Activated CD8-positive, alpha-beta T cell treated with anti-CD3 and anti-CD28 coated beads, Interleukin-2, amount 10 ng/mL, durations not matched to agents 7 days and 5 days (primary cell): ENCODE measurements around the gene NIM1K. TPM values are rescaled to one million over a fixed set of nuclear protein-coding genes. Genes with fewer than 3 reads are reported as not detected.
"Not testable (repeated sequence)": the region's sequence is repeated elsewhere in the genome, so short reads cannot be mapped to it uniquely, and the experiment has no call there.

Source experiments
- ATAC-seq: fragments of 150-1000 bp; cut with Tn5 transposase; one replicate; pipeline ENCODE4 v1.10.0; 2021; ENCODE audit warnings: moderate library complexity
- CTCF ChIA-PET: fragments of 350-600 bp; sonication (Branson Sonifier 250); formaldehyde crosslinking; loops from one replicate; lab custom pipeline; 2021; ENCODE audit warnings: antibody characterized with exemption; lab: Charles Lee
- POLR2A ChIA-PET: fragments of 350-600 bp; sonication (Branson Sonifier 250); formaldehyde crosslinking; loops from one replicate; lab custom pipeline; 2021; ENCODE audit warnings: antibody characterized with exemption; lab: Charles Lee
- DNase-seq: peaks from one replicate; pipeline ENCODE4 v3.0.0-alpha.2; 2020
- H3K27ac Mint-ChIP-seq: one replicate; pipeline ENCODE4 v1.8.0; 2021; ENCODE audit warnings: mild to moderate bottlenecking, mixed read lengths
- H3K27me3 Mint-ChIP-seq: one replicate; pipeline ENCODE4 v1.8.0; 2021; ENCODE audit warnings: low read depth, mixed read lengths
- H3K36me3 Mint-ChIP-seq: one replicate; pipeline ENCODE4 v1.8.0; 2021; ENCODE audit warnings: low read depth, mixed read lengths
- H3K4me1 Mint-ChIP-seq: one replicate; pipeline ENCODE4 v1.8.0; 2021; ENCODE audit warnings: low read depth, mixed read lengths
- H3K4me3 Mint-ChIP-seq: one replicate; pipeline ENCODE4 v1.8.0; 2021; ENCODE audit warnings: mild to moderate bottlenecking, mixed read lengths
- H3K9me3 Mint-ChIP-seq: one replicate; pipeline ENCODE4 v1.8.0; 2022; ENCODE audit warnings: mixed read lengths; ENCODE audit not compliant: insufficient read depth
- total RNA-seq, 2 experiments: library from RNA; stranded (reverse); gene quantifications; one replicate each; pipeline ENCODE4 v1.2.3, GENCODE V29; 2021

Gene NIM1K
- total RNA-seq, 2 experiments from 2014 or later: 0.50 to 0.61 TPM

- CTCF ChIA-PET: no interaction called here
- POLR2A ChIA-PET: no interaction called here
- ATAC-seq (no peak), DNase-seq (no peak)
- Mint-ChIP-seq H3K4me3 (no peak overlapping the region), H3K27ac (no peak overlapping the region), H3K36me3 (no peaks in the 10 kb centered on the region), H3K27me3 (peaks cover 29% of the 10 kb centered on the region), H3K9me3 (no peaks in the 10 kb centered on the region), H3K4me1 (no peaks in the 10 kb centered on the region)
Observed at GRCh38 chr5:43256261-43256966, 64.4 kb downstream of the NIM1K start.

GRCh38 chr5:43258116-43258515 lies 66.1 kb downstream of the NIM1K start:
- Mint-ChIP-seq H3K4me3 (no peak overlapping the region), H3K9me3 (no peaks in the 10 kb centered on the region), H3K27me3 (peaks cover 27% of the 10 kb centered on the region), H3K27ac (no peak overlapping the region), H3K4me1 (no peaks in the 10 kb centered on the region), H3K36me3 (no peaks in the 10 kb centered on the region)
- POLR2A ChIA-PET: no interaction called here
- CTCF ChIA-PET: no interaction called here
- ATAC-seq (no peak), DNase-seq (no peak)

- H3K36me3 Mint-ChIP-seq, POLR2A ChIA-PET, H3K4me3 Mint-ChIP-seq, CTCF ChIA-PET, DNase-seq, H3K27ac Mint-ChIP-seq, H3K4me1 Mint-ChIP-seq, ATAC-seq, H3K9me3 Mint-ChIP-seq: not testable (repeated sequence)
- peaks cover 24% of the 10 kb centered on the region for H3K27me3 Mint-ChIP-seq
Observed at GRCh38 chr5:43262269-43262668, 70.2 kb downstream of the NIM1K start.

- Mint-ChIP-seq H3K4me1 (no peaks in the 10 kb centered on the region), H3K27me3 (peaks cover 20% of the 10 kb centered on the region), H3K27ac (no peak overlapping the region), H3K9me3 (peaks cover 10% of the 10 kb centered on the region), H3K4me3 (no peak overlapping the region), H3K36me3 (no peaks in the 10 kb centered on the region)
- DNase-seq (no peak), ATAC-seq (no peak)
- ChIA-PET POLR2A (no interaction called here), CTCF (no interaction called here)
Observed at GRCh38 chr5:43268188-43268820, 76.3 kb downstream of the NIM1K start.

- H3K27me3 Mint-ChIP-seq: peaks cover 5% of the 10 kb centered on the region
- ChIA-PET CTCF (no interaction called here), POLR2A (interaction anchor here (0.5 kb wide), 1 partner anchor 244 kb away, joined by 3 read pairs; the partner anchor contains the start of gene C5orf34)
- ATAC-seq (no peak), DNase-seq (no peak)
- H3K4me1 Mint-ChIP-seq: no peaks in the 10 kb centered on the region
- no peak overlapping the region for H3K27ac Mint-ChIP-seq
- H3K4me3 Mint-ChIP-seq: no peak overlapping the region
- H3K36me3 Mint-ChIP-seq: no peaks in the 10 kb centered on the region
- H3K9me3 Mint-ChIP-seq: peaks cover 10% of the 10 kb centered on the region
Observed at GRCh38 chr5:43270645-43271044, 78.6 kb downstream of the NIM1K start.

GRCh38 chr5:43273552-43273951 lies 81.5 kb downstream of the NIM1K start:
- ChIA-PET POLR2A (no interaction called here), CTCF (no interaction called here)

GRCh38 chr5:43274435-43275114 lies 82.5 kb downstream of the NIM1K start:
- ChIA-PET POLR2A (interaction anchor here (0.7 kb wide), 1 partner anchor 294 kb away, joined by 3 read pairs; no protein-coding TSS in a partner anchor), CTCF (no interaction called here)
- Mint-ChIP-seq H3K36me3 (no peaks in the 10 kb centered on the region), H3K27me3 (peaks cover 5% of the 10 kb centered on the region), H3K4me3 (no peak overlapping the region), H3K4me1 (no peaks in the 10 kb centered on the region), H3K9me3 (peaks cover 3% of the 10 kb centered on the region), H3K27ac (no peak overlapping the region)
- DNase-seq (no peak), ATAC-seq (no peak)

More at GRCh38 chr5:43273552-43273951, 81.5 kb downstream of the NIM1K start:
- H3K27me3 Mint-ChIP-seq: peaks cover 5% of the 10 kb centered on the region
- no peak for DNase-seq
- H3K4me3 Mint-ChIP-seq: no peak overlapping the region
- H3K36me3 Mint-ChIP-seq: no peaks in the 10 kb centered on the region
- no peak overlapping the region for H3K27ac Mint-ChIP-seq
- peaks cover 3% of the 10 kb centered on the region for H3K9me3 Mint-ChIP-seq
- H3K4me1 Mint-ChIP-seq: no peaks in the 10 kb centered on the region
- ATAC-seq: no peak

GRCh38 chr5:43275391-43275790 lies 83.4 kb downstream of the NIM1K start:
- Mint-ChIP-seq H3K27me3 (peaks cover 5% of the 10 kb centered on the region), H3K9me3 (no peaks in the 10 kb centered on the region), H3K4me1 (no peaks in the 10 kb centered on the region), H3K27ac (no peak overlapping the region), H3K36me3 (no peaks in the 10 kb centered on the region), H3K4me3 (no peak overlapping the region)
- no peak for DNase-seq
- ATAC-seq: no peak
- ChIA-PET CTCF (no interaction called here), POLR2A (no interaction called here)

GRCh38 chr5:43279548-43280274 lies 87.7 kb downstream of the NIM1K start:
- Mint-ChIP-seq H3K4me1 (no peaks in the 10 kb centered on the region), H3K27ac (no peak overlapping the region), H3K27me3 (no peaks in the 10 kb centered on the region), H3K4me3 (no peak overlapping the region), H3K9me3 (no peaks in the 10 kb centered on the region), H3K36me3 (no peaks in the 10 kb centered on the region)
- POLR2A ChIA-PET: no interaction called here
- DNase-seq (no peak), ATAC-seq (no peak)
- CTCF ChIA-PET: no interaction called here

- Mint-ChIP-seq H3K4me3 (no peak overlapping the region), H3K27me3 (no peaks in the 10 kb centered on the region), H3K4me1 (no peaks in the 10 kb centered on the region), H3K27ac (no peak overlapping the region), H3K36me3 (peaks cover 7% of the 10 kb centered on the region), H3K9me3 (no peaks in the 10 kb centered on the region)
- ATAC-seq (no peak), DNase-seq (no peak)
- POLR2A ChIA-PET: no interaction called here
- CTCF ChIA-PET: interaction anchor here (1.0 kb wide), 1 partner anchor 107 kb away, joined by 3 read pairs; no protein-coding TSS in a partner anchor
Observed at GRCh38 chr5:43281840-43282658, 90.0 kb downstream of the NIM1K start.

- H3K9me3 Mint-ChIP-seq: no peaks in the 10 kb centered on the region
- peaks cover 7% of the 10 kb centered on the region for H3K4me1 Mint-ChIP-seq
- H3K36me3 Mint-ChIP-seq: peaks cover 37% of the 10 kb centered on the region
- DNase-seq: no peak
- POLR2A ChIA-PET: no interaction called here
- H3K27me3 Mint-ChIP-seq: no peaks in the 10 kb centered on the region
- no peak overlapping the region for H3K4me3 Mint-ChIP-seq
- CTCF ChIA-PET: no interaction called here
- peak; percentile 25 for ATAC-seq
- H3K27ac Mint-ChIP-seq: no peak overlapping the region
Observed at GRCh38 chr5:43286623-43287022, 94.6 kb downstream of the NIM1K start.
